HCT116 (cell line): ENCODE results near the gene FAM120A. TPM values are rescaled to one million over a fixed set of nuclear protein-coding genes. Genes with fewer than 3 reads are reported as not detected.

Source experiments
- ATAC-seq: fragments of 200-7000 bp; cut with Tn5 transposase; 2 replicates; pipeline ENCODE4 v1.9.1; 2020; ENCODE audit warnings: mild to moderate bottlenecking, moderate library complexity
- BruUV-seq: library from RNA; stranded (reverse); fragments of 400-500 nt; replicated peaks from 2 replicates; lab custom pipeline; 2021; lab: Mats Ljungman, UMichigan
- CTCF ChIA-PET: fragments of 300-600 bp; sonication (Branson Sonifier 250); formaldehyde crosslinking; loops from one replicate; lab custom pipeline; 2021; ENCODE audit warnings: antibody characterized with exemption; lab: Charles Lee
- POLR2A ChIA-PET: fragments of 300-600, 350-600 bp; sonication (Branson Sonifier 250); formaldehyde crosslinking; loops from one replicate; lab custom pipeline; 2021; ENCODE audit warnings: antibody characterized with exemption; lab: Charles Lee
- RAD21 ChIA-PET, 2 experiments: fragments of 300-600 bp; sonication (Branson Sonifier 250); formaldehyde crosslinking; loops; one replicate each; lab custom pipeline; 2023; ENCODE audit warnings: low total read pairs in 2 of 2; ENCODE audit not compliant: uncharacterized antibody in 2 of 2, unreplicated experiment in 2 of 2, low non-redundant PET in 1 of 2; lab: Charles Lee
- DNase-seq: peaks from one replicate; pipeline ENCODE4 v3.0.0-alpha.2; 2010; ENCODE audit warnings: low read depth, low spot score
- H2AFZ ChIP-seq: fragments of 200-600 bp; shearing (Covaris generic), sonication (generic); 2 replicates; pipeline ENCODE4 v1.6.1; 2017; ENCODE audit warnings: low read depth, mixed run types, mixed read lengths, antibody characterized with exemption, low read length; ENCODE audit not compliant: poor library complexity, severe bottlenecking
- H3K27ac ChIP-seq: 2 replicates; pipeline ENCODE4 v1.5.1; 2012; ENCODE audit warnings: low read depth, low read length
- H3K27me3 ChIP-seq: fragments of 200-600 bp; sonication (generic); 2 replicates; pipeline ENCODE4 v1.6.1; 2016; ENCODE audit warnings: mixed run types, low read length, mixed read lengths; ENCODE audit not compliant: insufficient read depth
- H3K36me3 ChIP-seq, 2 experiments: fragments of 200-500 bp in 1 of 2; fragments of 200-600 bp in 1 of 2; sonication (Bioruptor generic) in 1 of 2; sonication (generic) in 1 of 2; 2 replicates each; pipeline versions ENCODE4 v1.5.1 to v1.6.1; 2014 to 2016; ENCODE audit warnings: low read length in 2 of 2, inconsistent platforms in 1 of 2, mixed read lengths in 1 of 2, mixed run types in 1 of 2; ENCODE audit not compliant: insufficient read depth in 2 of 2, control insufficient read depth in 1 of 2
- H3K4me1 ChIP-seq, 2 experiments: fragments of 200-600 bp in 1 of 2; sonication (generic) in 1 of 2; 2 replicates each; pipeline versions ENCODE4 v1.5.1 to v1.6.1; 2012 to 2017; ENCODE audit warnings: low read length in 2 of 2, inconsistent platforms in 1 of 2, mild to moderate bottlenecking in 1 of 2, mixed read lengths in 1 of 2, mixed run types in 1 of 2, moderate library complexity in 1 of 2; ENCODE audit not compliant: insufficient read depth in 2 of 2, control insufficient read depth in 1 of 2
- H3K4me2 ChIP-seq: fragments of 200-600 bp; sonication (generic); 2 replicates; pipeline ENCODE4 v1.6.1; 2017; ENCODE audit warnings: mixed run types, low read length, mixed read lengths
- H3K4me3 ChIP-seq, 2 experiments: fragments of 200-600 bp in 1 of 2; sonication (generic) in 1 of 2; replicated peaks in 1 of 2; 2 replicates each; pipeline ENCODE4 v1.5.1; 2011 to 2016; ENCODE audit warnings: low read length in 2 of 2, control low read depth in 1 of 2, low read depth in 1 of 2, mild to moderate bottlenecking in 1 of 2, mixed read lengths in 1 of 2, mixed run types in 1 of 2
- H3K79me2 ChIP-seq: fragments of 200-600 bp; sonication (generic); 2 replicates; pipeline ENCODE4 v1.6.1; 2017; ENCODE audit warnings: mild to moderate bottlenecking, mixed run types, low read length, moderate library complexity, mixed read lengths; ENCODE audit not compliant: insufficient read depth
- H3K9ac ChIP-seq: fragments of 200-600 bp; sonication (generic); 2 replicates; pipeline ENCODE4 v1.6.1; 2016; ENCODE audit warnings: low read length, mixed read lengths
- H3K9me2 ChIP-seq: fragments of 200-600 bp; sonication (generic), shearing (Covaris generic); 2 replicates; pipeline ENCODE4 v1.6.1; 2017; ENCODE audit warnings: mixed run types, mild to moderate bottlenecking, moderate library complexity; ENCODE audit not compliant: insufficient read depth
- H3K9me3 ChIP-seq, 2 experiments: fragments of 200-500 bp in 1 of 2; fragments of 200-600 bp in 1 of 2; sonication (Bioruptor generic) in 1 of 2; sonication (generic) in 1 of 2; 2 replicates each; pipeline ENCODE4 v1.6.1; 2014 to 2017; ENCODE audit warnings: low read length in 2 of 2, mixed read lengths in 2 of 2, inconsistent platforms in 1 of 2, low read depth in 1 of 2, mild to moderate bottlenecking in 1 of 2, mixed run types in 1 of 2, moderate library complexity in 1 of 2; ENCODE audit not compliant: control insufficient read depth in 1 of 2, insufficient read depth in 1 of 2
- H4K20me1 ChIP-seq: fragments of 200-600 bp; sonication (generic), shearing (Covaris generic); 2 replicates; pipeline ENCODE4 v1.6.1; 2017; ENCODE audit warnings: mixed run types, mild to moderate bottlenecking, moderate library complexity; ENCODE audit not compliant: insufficient read depth
- CEBPB ChIP-seq: IDR thresholded peaks from 2 replicates; pipeline ENCODE4 v1.6.1; 2012; ENCODE audit warnings: low read depth
- EGR1 ChIP-seq: IDR thresholded peaks from 2 replicates; pipeline ENCODE4 v1.6.1; 2012; ENCODE audit warnings: low read depth
- EZH2 ChIP-seq: fragments of 200-600 bp; sonication (generic); IDR thresholded peaks from 2 replicates; pipeline ENCODE4 v1.6.1; 2017; ENCODE audit warnings: antibody characterized with exemption, mixed run types
- EZH2phosphoT487 ChIP-seq: fragments of 200-600 bp; IDR thresholded peaks from 2 replicates; pipeline ENCODE4 v1.6.1; 2018; ENCODE audit warnings: antibody characterized with exemption, borderline replicate concordance
- FOSL1 ChIP-seq: IDR thresholded peaks from 2 replicates; pipeline ENCODE4 v1.6.1; 2012; ENCODE audit warnings: low read depth
- JUND ChIP-seq: IDR thresholded peaks from 2 replicates; pipeline ENCODE4 v1.6.1; 2012
- POLR2A ChIP-seq: IDR thresholded peaks from 2 replicates; pipeline ENCODE4 v1.7.0; 2011; ENCODE audit warnings: borderline replicate concordance; ENCODE audit not compliant: insufficient read depth, insufficient read length; ENCODE audit errors: extremely low read depth
- POLR2AphosphoS5 ChIP-seq: IDR thresholded peaks from 2 replicates; pipeline ENCODE4 v1.6.1; 2011; ENCODE audit warnings: mild to moderate bottlenecking, low read depth, low read length, moderate library complexity
- RAD21 ChIP-seq: IDR thresholded peaks from 2 replicates; pipeline ENCODE4 v1.6.1; 2012; ENCODE audit warnings: low read depth, mild to moderate bottlenecking
- REST ChIP-seq: IDR thresholded peaks from 2 replicates; pipeline ENCODE4 v1.6.1; 2012; ENCODE audit warnings: low read depth
- SIN3A ChIP-seq: IDR thresholded peaks from 2 replicates; pipeline ENCODE4 v1.6.1; 2012; ENCODE audit warnings: low read depth
- SP1 ChIP-seq: IDR thresholded peaks from 2 replicates; pipeline ENCODE4 v1.6.1; 2012; ENCODE audit warnings: low read depth
- SRF ChIP-seq: IDR thresholded peaks from 2 replicates; pipeline ENCODE4 v1.6.1; 2012; ENCODE audit warnings: low read depth
- TCF7L2 ChIP-seq: IDR thresholded peaks from 2 replicates; pipeline ENCODE4 v1.7.0; 2011; ENCODE audit warnings: borderline replicate concordance, inconsistent platforms; ENCODE audit not compliant: insufficient read depth, insufficient read length; ENCODE audit errors: extremely low read depth
- YY1 ChIP-seq: IDR thresholded peaks from 2 replicates; pipeline ENCODE4 v1.6.1; 2011; ENCODE audit warnings: low read length, low read depth, moderate library complexity, mild to moderate bottlenecking; ENCODE audit not compliant: insufficient replicate concordance; ENCODE audit errors: extremely low read depth
- ZFX ChIP-seq: fragments of 450-650 bp; IDR thresholded peaks from 2 replicates; pipeline ENCODE4 v1.6.1; 2017
- ZNF274 ChIP-seq: fragments of 200-500 bp; sonication (Bioruptor generic); IDR thresholded peaks from 2 replicates; pipeline ENCODE4 v1.6.1; 2014; ENCODE audit warnings: mild to moderate bottlenecking, low read depth, low read length, inconsistent platforms
- intact Hi-C: fragments of 100-400 bp; cut with micrococcal nuclease; formaldehyde crosslinking; loops from 2 replicates; pipeline ENCODE4 v1.10.0; 2022
- total RNA-seq: library from RNA; stranded (reverse); gene quantifications from one replicate; pipeline ENCODE4 v1.2.1, GENCODE V29; 2021; ENCODE audit not compliant: unreplicated experiment
- TF ChIP-seq, protein P1 (sequence below): IDR thresholded peaks from 2 replicates; pipeline ENCODE4 v1.6.1; 2012
- TF ChIP-seq, protein P2 (sequence below): IDR thresholded peaks from 2 replicates; pipeline ENCODE4 v1.6.1; 2011; ENCODE audit warnings: mild to moderate bottlenecking, low read length, moderate library complexity; ENCODE audit not compliant: insufficient replicate concordance; ENCODE audit errors: extremely low read depth

Gene FAM120A
- total RNA-seq, 1 experiment from 2014 or later, result 122 TPM

GRCh38 chr9:93513606-93514005 lies 62.1 kb downstream of the FAM120A start:
- no peaks in the 10 kb centered on the region for H3K9me3 ChIP-seq
- H3K9ac ChIP-seq, result no peak overlapping the region
- no peaks in the 10 kb centered on the region for H3K9me2 ChIP-seq
- no peak overlapping the region for H3K27ac ChIP-seq
- DNase-seq, result no peak
- H3K27me3 ChIP-seq, result no peaks in the 10 kb centered on the region
- CTCF ChIA-PET, result no interaction called here
- peaks cover 76% of the 10 kb centered on the region for H3K79me2 ChIP-seq
- no peaks in the 10 kb centered on the region; a peak in 1 of 4 replicates for H3K4me1 ChIP-seq
- H3K4me3 ChIP-seq, result no peak overlapping the region
- BruUV-seq, result no TSS peak
- no peaks in the 10 kb centered on the region for H4K20me1 ChIP-seq
- H3K4me2 ChIP-seq, result no peak overlapping the region
- no peak overlapping the region for H2AFZ ChIP-seq
- TF ChIP-seq ZFX (no peak), EGR1 (no peak), POLR2AphosphoS5 (no peak), TCF7L2 (no peak), YY1 (no peak), ZNF274 (no peak), SIN3A (no peak), SRF (no peak), REST (no peak), POLR2A (no peak), RAD21 (no peak), SP1 (no peak), EZH2 (no peak), FOSL1 (no peak), JUND (no peak), CEBPB (no peak), EZH2phosphoT487 (no peak)
- TF ChIP-seq, protein P1, sequence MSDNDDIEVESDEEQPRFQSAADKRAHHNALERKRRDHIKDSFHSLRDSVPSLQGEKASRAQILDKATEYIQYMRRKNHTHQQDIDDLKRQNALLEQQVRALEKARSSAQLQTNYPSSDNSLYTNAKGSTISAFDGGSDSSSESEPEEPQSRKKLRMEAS, result no peak
- TF ChIP-seq, protein P2, sequence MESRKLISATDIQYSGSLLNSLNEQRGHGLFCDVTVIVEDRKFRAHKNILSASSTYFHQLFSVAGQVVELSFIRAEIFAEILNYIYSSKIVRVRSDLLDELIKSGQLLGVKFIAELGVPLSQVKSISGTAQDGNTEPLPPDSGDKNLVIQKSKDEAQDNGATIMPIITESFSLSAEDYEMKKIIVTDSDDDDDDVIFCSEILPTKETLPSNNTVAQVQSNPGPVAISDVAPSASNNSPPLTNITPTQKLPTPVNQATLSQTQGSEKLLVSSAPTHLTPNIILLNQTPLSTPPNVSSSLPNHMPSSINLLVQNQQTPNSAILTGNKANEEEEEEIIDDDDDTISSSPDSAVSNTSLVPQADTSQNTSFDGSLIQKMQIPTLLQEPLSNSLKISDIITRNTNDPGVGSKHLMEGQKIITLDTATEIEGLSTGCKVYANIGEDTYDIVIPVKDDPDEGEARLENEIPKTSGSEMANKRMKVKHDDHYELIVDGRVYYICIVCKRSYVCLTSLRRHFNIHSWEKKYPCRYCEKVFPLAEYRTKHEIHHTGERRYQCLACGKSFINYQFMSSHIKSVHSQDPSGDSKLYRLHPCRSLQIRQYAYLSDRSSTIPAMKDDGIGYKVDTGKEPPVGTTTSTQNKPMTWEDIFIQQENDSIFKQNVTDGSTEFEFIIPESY, result no peak
- TF ChIP-seq, all 23 proteins: peak for 0
- POLR2A ChIA-PET, result no interaction called here
- ATAC-seq, result no peak
- no peaks in the 10 kb centered on the region for H3K36me3 ChIP-seq
- intact Hi-C loops, result no loop called here
- RAD21 ChIA-PET, result no interaction called here
